HEK293 (cell line): Measurements from ENCODE around the gene TP53AIP1.

Source experiments
- GLI4 ChIP-seq: fragments of 450-650 bp; formaldehyde crosslinking; IDR thresholded peaks from 2 replicates; pipeline ENCODE4 v1.5.1; 2016; ENCODE audit warnings: missing biosample characterization, missing genetic modification characterization
- ZBTB21 ChIP-seq: fragments of 450-650 bp; formaldehyde crosslinking; IDR thresholded peaks from 2 replicates; pipeline ENCODE4 v1.5.1; 2017; ENCODE audit warnings: missing biosample characterization, missing genetic modification characterization

GRCh38 chr11:128934926-128935325 lies 7.7 kb downstream of the TP53AIP1 start:
- no peak for TF ChIP-seq GLI4 (tag by site-specific recombination)
- no peak for TF ChIP-seq ZBTB21 (tag by site-specific recombination)
